ENCODE results near the gene CCN2.

DNA sequence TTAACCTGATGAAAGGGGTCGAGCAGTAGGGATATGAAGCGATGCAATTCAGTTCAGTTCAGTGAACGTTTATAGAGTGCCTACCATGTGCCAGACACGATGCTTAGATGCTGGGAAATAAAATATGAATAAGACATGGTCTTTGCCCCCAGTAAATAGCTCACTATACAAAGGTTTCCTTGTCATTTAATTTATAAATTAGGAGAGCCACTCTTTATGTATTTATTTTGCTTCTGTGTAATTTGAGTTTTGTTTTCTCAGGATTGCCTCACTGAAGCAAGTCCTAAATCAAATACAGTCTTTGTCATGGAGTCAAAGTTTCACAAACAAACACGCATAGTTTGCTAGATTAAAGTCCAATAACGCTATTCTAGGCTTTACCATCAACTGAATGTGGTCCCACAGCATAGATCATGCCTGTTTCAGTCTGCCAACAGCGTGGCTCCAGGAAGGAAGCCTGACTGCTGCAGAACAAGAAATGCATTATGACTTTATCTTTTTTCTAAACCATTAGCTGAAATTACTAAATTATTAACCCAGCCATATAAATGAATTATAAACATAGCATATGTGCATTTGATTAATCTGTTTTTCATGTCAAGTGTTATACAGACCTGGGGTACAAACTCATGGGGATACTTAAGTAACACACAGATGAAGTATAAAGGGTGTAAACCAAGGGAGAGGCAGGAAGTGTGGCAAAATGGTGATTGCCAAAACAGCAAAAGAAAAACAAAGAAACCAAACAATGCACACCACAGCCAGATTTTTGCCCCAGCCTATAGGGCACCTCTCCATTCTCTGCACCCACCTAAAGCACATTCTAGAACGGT, 29.8 kb upstream of the CCN2 start:
- TF ChIP-seq, protein P1, sequence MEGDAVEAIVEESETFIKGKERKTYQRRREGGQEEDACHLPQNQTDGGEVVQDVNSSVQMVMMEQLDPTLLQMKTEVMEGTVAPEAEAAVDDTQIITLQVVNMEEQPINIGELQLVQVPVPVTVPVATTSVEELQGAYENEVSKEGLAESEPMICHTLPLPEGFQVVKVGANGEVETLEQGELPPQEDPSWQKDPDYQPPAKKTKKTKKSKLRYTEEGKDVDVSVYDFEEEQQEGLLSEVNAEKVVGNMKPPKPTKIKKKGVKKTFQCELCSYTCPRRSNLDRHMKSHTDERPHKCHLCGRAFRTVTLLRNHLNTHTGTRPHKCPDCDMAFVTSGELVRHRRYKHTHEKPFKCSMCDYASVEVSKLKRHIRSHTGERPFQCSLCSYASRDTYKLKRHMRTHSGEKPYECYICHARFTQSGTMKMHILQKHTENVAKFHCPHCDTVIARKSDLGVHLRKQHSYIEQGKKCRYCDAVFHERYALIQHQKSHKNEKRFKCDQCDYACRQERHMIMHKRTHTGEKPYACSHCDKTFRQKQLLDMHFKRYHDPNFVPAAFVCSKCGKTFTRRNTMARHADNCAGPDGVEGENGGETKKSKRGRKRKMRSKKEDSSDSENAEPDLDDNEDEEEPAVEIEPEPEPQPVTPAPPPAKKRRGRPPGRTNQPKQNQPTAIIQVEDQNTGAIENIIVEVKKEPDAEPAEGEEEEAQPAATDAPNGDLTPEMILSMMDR (conservative IDR thresholded peaks at IDR 0.05; ENCODE audit: low read length) = no peak
- TF ChIP-seq EZH2phosphoT487 (IDR thresholded peaks at IDR 0.05; ENCODE audit: borderline replicate concordance, low read depth, low read length) = no peak

All from OCI-LY7 (cell line).